Endodermal cell (in vitro differentiated cells): ENCODE data around the gene SPAG16. TPM values are rescaled to one million over a fixed set of nuclear protein-coding genes. Genes with fewer than 3 reads are reported as not detected.

Source experiments
- DNase-seq: peaks from one replicate; pipeline ENCODE4 v3.0.0-alpha.2; 2017
- H3K27ac ChIP-seq: 2 replicates; pipeline ENCODE4 v1.5.1; 2013; ENCODE audit warnings: mild to moderate bottlenecking, low read depth, low read length, moderate library complexity
- H3K27me3 ChIP-seq: 2 replicates; pipeline ENCODE4 v1.6.1; 2013; ENCODE audit warnings: mild to moderate bottlenecking, low read length, moderate library complexity; ENCODE audit not compliant: insufficient read depth, control insufficient read depth, poor library complexity, severe bottlenecking
- H3K36me3 ChIP-seq: 2 replicates; pipeline ENCODE4 v1.7.0; 2013; ENCODE audit warnings: mild to moderate bottlenecking, low read length, moderate library complexity; ENCODE audit not compliant: control insufficient read depth, insufficient read depth
- H3K4me1 ChIP-seq: one replicate; pipeline ENCODE4 v1.7.0; 2013; ENCODE audit warnings: low read length; ENCODE audit not compliant: control insufficient read depth, insufficient read depth
- H3K4me3 ChIP-seq: 2 replicates; pipeline ENCODE4 v1.5.1; 2013; ENCODE audit warnings: mild to moderate bottlenecking, low read length, moderate library complexity
- H3K9ac ChIP-seq: 2 replicates; pipeline ENCODE4 v1.6.1; 2013; ENCODE audit warnings: mild to moderate bottlenecking, low read length, moderate library complexity; ENCODE audit not compliant: poor library complexity, severe bottlenecking; ENCODE audit errors: extremely low read depth
- H3K9me3 ChIP-seq: 2 replicates; pipeline ENCODE4 v1.6.1; 2013; ENCODE audit warnings: mild to moderate bottlenecking, low read length, moderate library complexity; ENCODE audit not compliant: control insufficient read depth
- H3K27ac Mint-ChIP-seq: 2 replicates; pipeline ENCODE4 v1.8.0; 2020; ENCODE audit warnings: mixed read lengths
- H3K27me3 Mint-ChIP-seq: 2 replicates; pipeline ENCODE4 v1.8.0; 2021; ENCODE audit warnings: mild to moderate bottlenecking, mixed read lengths; ENCODE audit not compliant: insufficient read depth
- H3K36me3 Mint-ChIP-seq: 2 replicates; pipeline ENCODE4 v1.8.0; 2020; ENCODE audit warnings: low read depth, mixed read lengths
- H3K4me1 Mint-ChIP-seq: 2 replicates; pipeline ENCODE4 v1.8.0; 2020; ENCODE audit warnings: mixed read lengths
- H3K4me3 Mint-ChIP-seq: 2 replicates; pipeline ENCODE4 v1.8.0; 2020; ENCODE audit warnings: mild to moderate bottlenecking, moderate library complexity, mixed read lengths
- H3K9me3 Mint-ChIP-seq: 2 replicates; pipeline ENCODE4 v1.8.0; 2020; ENCODE audit warnings: mild to moderate bottlenecking, mixed read lengths
- CTCF ChIP-seq: fragments of 200-600 bp; sonication (generic); conservative IDR thresholded peaks from 2 replicates; pipeline ENCODE4 v1.5.0; 2021; ENCODE audit warnings: antibody characterized with exemption, mild to moderate bottlenecking
- WGBS, 2 experiments: methylation state at CpG; one replicate each; pipeline versions ENCODE4 v1.1.5 to v1.1.7; 2013; ENCODE audit warnings: missing lambda C conversion rate in 2 of 2, mixed read lengths in 1 of 2; ENCODE audit not compliant: insufficient coverage in 1 of 2, insufficient read length in 1 of 2; 5-methylcytosine and 5-hydroxymethylcytosine counted together
- total RNA-seq, 2 donors: library from RNA; stranded (reverse); fragmentation: NEBNext Ultra II Directional in 1 of 2; extraction: Animal tissue kit (Norgen Biotek cat#: 25700) in 1 of 2; gene quantifications; 2 replicates in 1 of 2; 3 replicates in 1 of 2; pipeline ENCODE4 v1.2.1, GENCODE V29; 2021

Gene SPAG16
- total RNA-seq, 2 donors from 2014 or later: 27.8 to 38.2 TPM

DNA sequence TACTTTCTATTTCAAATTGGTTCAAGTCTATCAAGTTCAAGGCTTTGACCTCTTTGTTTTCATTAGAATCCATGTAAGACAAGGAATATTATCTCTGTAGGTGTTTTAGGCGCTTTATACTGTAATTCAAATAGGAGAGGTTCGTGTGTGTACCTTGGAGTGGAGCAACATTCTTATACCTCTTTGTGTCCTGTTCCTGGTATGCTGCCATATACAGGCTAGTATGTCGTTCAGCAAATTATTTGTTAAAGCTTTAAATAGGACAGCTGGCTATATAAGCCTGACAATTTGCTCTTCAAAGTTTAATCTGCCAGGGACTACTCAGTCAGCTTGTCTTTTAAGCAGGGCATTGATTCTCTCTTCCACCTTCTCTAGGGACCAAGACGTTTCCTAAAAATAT is 31.1 kb upstream of the SPAG16 start:
- Mint-ChIP-seq H3K36me3 (no peaks in the 10 kb centered on the region), H3K27ac (no peak overlapping the region), H3K4me3 (no peak overlapping the region), H3K27me3 (no peaks in the 10 kb centered on the region), H3K4me1 (peaks cover 13% of the 10 kb centered on the region), H3K9me3 (peaks cover 5% of the 10 kb centered on the region)
- no peaks in the 10 kb centered on the region for H3K36me3 ChIP-seq
- WGBS, 2 experiments: 88 to 90% methylated on average over 3 to 4 of the region's 4 CpGs
- no peaks in the 10 kb centered on the region for H3K4me1 ChIP-seq
- no peak for DNase-seq
- no peaks in the 10 kb centered on the region for H3K27me3 ChIP-seq
- TF ChIP-seq CTCF: no peak
- H3K9me3 ChIP-seq: no peaks in the 10 kb centered on the region
- H3K4me3 ChIP-seq: no peak overlapping the region
- no peak overlapping the region for H3K27ac ChIP-seq
- H3K9ac ChIP-seq: no peak overlapping the region

- no peaks in the 10 kb centered on the region for H3K27me3 Mint-ChIP-seq
These were observed 25.0 kb upstream of the SPAG16 start for GRCh38 chr2:213259266-213259665.

DNA sequence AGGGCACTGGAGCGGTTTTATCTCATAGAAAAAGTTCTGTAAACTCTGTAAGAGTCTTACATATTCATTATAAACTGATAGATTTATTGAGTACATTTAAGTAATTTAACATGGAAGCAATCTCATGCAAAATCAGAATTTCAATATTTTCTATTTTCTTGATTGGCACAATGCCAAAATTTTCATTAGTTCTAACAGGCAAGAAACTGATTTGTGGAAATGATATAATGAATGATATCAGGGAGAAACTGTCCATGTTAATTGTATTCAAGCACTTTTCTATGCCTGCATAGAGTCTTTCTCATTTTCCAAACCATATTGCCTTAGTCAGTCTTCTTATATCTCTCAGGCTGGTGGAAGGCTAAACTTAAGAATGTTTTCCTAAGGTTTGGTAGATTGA is 23.0 kb upstream of the SPAG16 start:
- Histone ChIP-seq H3K9me3 (no peaks in the 10 kb centered on the region), H3K27ac (no peak overlapping the region), H3K4me3 (no peak overlapping the region), H3K9ac (no peak overlapping the region), H3K36me3 (no peaks in the 10 kb centered on the region), H3K4me1 (peaks cover 6% of the 10 kb centered on the region), H3K27me3 (no peaks in the 10 kb centered on the region)
- H3K4me1 Mint-ChIP-seq: peaks cover 14% of the 10 kb centered on the region
- H3K36me3 Mint-ChIP-seq: no peaks in the 10 kb centered on the region
- no peak for TF ChIP-seq CTCF
- no peak overlapping the region for H3K27ac Mint-ChIP-seq
- H3K9me3 Mint-ChIP-seq: peaks cover 5% of the 10 kb centered on the region
- WGBS, 2 experiments: no CpG with 5 or more reads among the region's 1 CpG
- no peak overlapping the region for H3K4me3 Mint-ChIP-seq
- H3K27me3 Mint-ChIP-seq: no peaks in the 10 kb centered on the region
- DNase-seq: no peak

More at GRCh38 chr2:213259266-213259665, 25.0 kb upstream of the SPAG16 start:
- Histone ChIP-seq H3K9ac (no peak overlapping the region), H3K9me3 (no peaks in the 10 kb centered on the region), H3K27ac (no peak overlapping the region), H3K4me3 (no peak overlapping the region), H3K4me1 (peaks cover 6% of the 10 kb centered on the region), H3K27me3 (no peaks in the 10 kb centered on the region), H3K36me3 (no peaks in the 10 kb centered on the region)
- Mint-ChIP-seq H3K4me1 (peaks cover 6% of the 10 kb centered on the region), H3K36me3 (no peaks in the 10 kb centered on the region), H3K4me3 (no peak overlapping the region), H3K9me3 (peaks cover 5% of the 10 kb centered on the region), H3K27ac (no peak overlapping the region)
- 88% methylated on average over 1 of the region's 1 CpG; no CpG with 5 or more reads in 1 of the 2 experiments for WGBS, 2 experiments
- no peak for TF ChIP-seq CTCF
- DNase-seq: no peak
